ENCODE measurements around the gene TFF3. TPM values are rescaled to one million over a fixed set of nuclear protein-coding genes. Genes with fewer than 3 reads are reported as not detected.

The TFF3 gene
- polyA plus RNA-seq, 2 donors, result 2.3 to 8.6 TPM

- Histone ChIP-seq H3K27ac (ENCODE audit: low read depth in 2 of 2, low read length in 1 of 2) (no peak overlapping the region), H3K27me3 (ENCODE audit: control insufficient read depth in 1 of 2, insufficient read depth in 2 of 2, low read length in 2 of 2) (no peaks in the 10 kb centered on the region), H3K36me3 (ENCODE audit: control insufficient read depth in 2 of 2, insufficient read depth in 2 of 2, low read length in 1 of 2) (no peaks in the 10 kb centered on the region), H3K4me1 (ENCODE audit: control insufficient read depth in 2 of 2, insufficient read depth in 2 of 2, low read length in 1 of 2) (no peaks in the 10 kb centered on the region), H3K4me3 (ENCODE audit: low read depth in 1 of 2, low read length in 2 of 2) (no peak overlapping the region), H3K9me3 (ENCODE audit: control insufficient read depth in 2 of 2, insufficient read depth in 1 of 2, low read depth in 1 of 2, low read length in 1 of 2) (peaks cover 0 to 2% of the 10 kb centered on the region in 2 donors)
- WGBS, 2 donors, result 90% methylated on average over 30 of the region's 30 CpGs
Observed at GRCh38 chr21:42347601-42348327, 32.6 kb upstream of the TFF3 start.

DNA sequence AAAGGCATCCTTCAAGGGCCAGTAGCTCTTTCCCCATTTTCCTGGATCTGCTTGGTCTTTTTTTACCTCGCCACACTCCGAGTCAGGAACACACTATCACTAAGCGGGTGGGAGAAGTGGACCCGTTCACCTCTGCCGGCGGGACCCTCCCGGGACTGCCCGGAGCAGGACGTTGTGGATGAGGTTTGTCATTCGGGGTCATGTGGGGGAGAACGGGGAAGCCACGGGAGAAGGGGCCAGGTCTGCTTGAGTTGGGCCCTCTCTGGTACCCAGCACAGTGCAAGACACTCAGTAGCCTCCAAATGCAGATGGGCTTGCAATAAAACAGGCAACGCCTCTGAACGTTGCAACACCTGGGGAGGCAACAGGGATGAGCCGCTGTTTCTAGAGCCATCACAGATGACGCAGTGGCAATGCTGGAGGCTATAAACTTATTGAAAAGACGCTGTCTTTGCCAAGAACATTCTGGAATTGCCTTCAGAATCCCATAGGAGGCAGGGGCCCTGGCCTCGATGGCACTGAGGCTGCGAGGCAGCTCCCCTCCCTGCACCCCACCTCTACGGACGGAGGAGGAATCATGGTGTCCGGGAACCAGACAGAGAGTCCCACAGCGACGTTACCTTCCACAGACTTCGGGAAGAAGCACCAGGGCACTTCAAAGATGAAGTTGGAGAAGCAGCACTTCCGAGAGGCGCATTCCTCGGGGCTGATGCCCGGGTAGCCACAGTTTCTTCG is 31.8 kb upstream of the TFF3 start:
- 88 to 92% methylated on average over 30 of the region's 30 CpGs for WGBS, 2 donors
- no peaks in the 10 kb centered on the region for H3K27me3 ChIP-seq (ENCODE audit: control insufficient read depth in 1 of 2, insufficient read depth in 2 of 2, low read length in 2 of 2)
- H3K36me3 ChIP-seq (ENCODE audit: control insufficient read depth in 2 of 2, insufficient read depth in 2 of 2, low read length in 1 of 2), result no peaks in the 10 kb centered on the region
- H3K4me3 ChIP-seq (ENCODE audit: low read depth in 1 of 2, low read length in 2 of 2), result no peak overlapping the region
- H3K4me1 ChIP-seq (ENCODE audit: control insufficient read depth in 2 of 2, insufficient read depth in 2 of 2, low read length in 1 of 2), result no peaks in the 10 kb centered on the region
- no peaks in the 10 kb centered on the region for H3K9me3 ChIP-seq (ENCODE audit: control insufficient read depth in 2 of 2, insufficient read depth in 1 of 2, low read depth in 1 of 2, low read length in 1 of 2)
- no peak overlapping the region for H3K27ac ChIP-seq (ENCODE audit: low read depth in 2 of 2, low read length in 1 of 2)

GRCh38 chr21:42346441-42346840 is 31.2 kb upstream of the TFF3 start:
- Histone ChIP-seq H3K27ac (ENCODE audit: low read depth in 2 of 2, low read length in 1 of 2) (no peak overlapping the region), H3K4me1 (ENCODE audit: control insufficient read depth in 2 of 2, insufficient read depth in 2 of 2, low read length in 1 of 2) (no peaks in the 10 kb centered on the region), H3K9me3 (ENCODE audit: control insufficient read depth in 2 of 2, insufficient read depth in 1 of 2, low read depth in 1 of 2, low read length in 1 of 2) (no peaks in the 10 kb centered on the region), H3K4me3 (ENCODE audit: low read depth in 1 of 2, low read length in 2 of 2) (no peak overlapping the region), H3K27me3 (ENCODE audit: control insufficient read depth in 1 of 2, insufficient read depth in 2 of 2, low read length in 2 of 2) (no peaks in the 10 kb centered on the region), H3K36me3 (ENCODE audit: control insufficient read depth in 2 of 2, insufficient read depth in 2 of 2, low read length in 1 of 2) (no peaks in the 10 kb centered on the region)
- 92 to 94% methylated on average over 9 of the region's 9 CpGs for WGBS, 2 donors

- no peaks in the 10 kb centered on the region for H3K9me3 ChIP-seq (ENCODE audit: control insufficient read depth in 2 of 2, insufficient read depth in 1 of 2, low read depth in 1 of 2, low read length in 1 of 2)
- H3K36me3 ChIP-seq (ENCODE audit: control insufficient read depth in 2 of 2, insufficient read depth in 2 of 2, low read length in 1 of 2), result no peaks in the 10 kb centered on the region
- no peaks in the 10 kb centered on the region for H3K4me1 ChIP-seq (ENCODE audit: control insufficient read depth in 2 of 2, insufficient read depth in 2 of 2, low read length in 1 of 2)
- no peak overlapping the region for H3K27ac ChIP-seq (ENCODE audit: low read depth in 2 of 2, low read length in 1 of 2)
- H3K27me3 ChIP-seq (ENCODE audit: control insufficient read depth in 1 of 2, insufficient read depth in 2 of 2, low read length in 2 of 2), result no peaks in the 10 kb centered on the region
- 80 to 82% methylated on average over 4 of the region's 4 CpGs for WGBS, 2 donors
- H3K4me3 ChIP-seq (ENCODE audit: low read depth in 1 of 2, low read length in 2 of 2), result no peak overlapping the region
Observed at GRCh38 chr21:42344631-42345030, 29.4 kb upstream of the TFF3 start.

GRCh38 chr21:42343963-42344510 is 28.8 kb upstream of the TFF3 start:
- H3K9me3 ChIP-seq (ENCODE audit: control insufficient read depth in 2 of 2, insufficient read depth in 1 of 2, low read depth in 1 of 2, low read length in 1 of 2), result no peaks in the 10 kb centered on the region
- no peak overlapping the region for H3K4me3 ChIP-seq (ENCODE audit: low read depth in 1 of 2, low read length in 2 of 2)
- no peak overlapping the region for H3K27ac ChIP-seq (ENCODE audit: low read depth in 2 of 2, low read length in 1 of 2)
- 83 to 90% methylated on average over 11 of the region's 11 CpGs for WGBS, 2 donors
- no peaks in the 10 kb centered on the region for H3K4me1 ChIP-seq (ENCODE audit: control insufficient read depth in 2 of 2, insufficient read depth in 2 of 2, low read length in 1 of 2)
- no peaks in the 10 kb centered on the region for H3K36me3 ChIP-seq (ENCODE audit: control insufficient read depth in 2 of 2, insufficient read depth in 2 of 2, low read length in 1 of 2)
- no peaks in the 10 kb centered on the region for H3K27me3 ChIP-seq (ENCODE audit: control insufficient read depth in 1 of 2, insufficient read depth in 2 of 2, low read length in 2 of 2)

DNA sequence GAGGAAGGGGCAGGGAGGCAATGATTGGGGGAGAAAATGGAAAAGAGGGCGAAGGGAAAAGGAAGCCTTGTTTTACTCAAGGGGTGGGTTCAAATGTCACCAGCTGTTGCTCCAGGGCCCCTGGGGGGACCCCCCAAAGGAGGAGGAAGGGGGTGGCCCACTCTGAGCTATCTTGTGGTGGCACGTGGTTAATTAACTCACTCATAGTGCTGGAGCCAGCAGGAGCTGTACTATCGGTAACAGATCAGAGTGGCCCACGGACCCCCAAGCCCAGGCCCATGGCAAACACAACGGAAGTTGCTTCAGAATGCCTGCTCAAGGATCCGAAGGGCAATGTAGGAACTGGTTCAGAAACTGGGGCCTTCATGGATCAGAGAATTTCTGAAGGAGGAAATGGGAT is 28.3 kb upstream of the TFF3 start:
- no peaks in the 10 kb centered on the region for H3K36me3 ChIP-seq (ENCODE audit: control insufficient read depth in 2 of 2, insufficient read depth in 2 of 2, low read length in 1 of 2)
- no peaks in the 10 kb centered on the region for H3K27me3 ChIP-seq (ENCODE audit: control insufficient read depth in 1 of 2, insufficient read depth in 2 of 2, low read length in 2 of 2)
- H3K4me1 ChIP-seq (ENCODE audit: control insufficient read depth in 2 of 2, insufficient read depth in 2 of 2, low read length in 1 of 2), result peaks cover under 1 to 2% of the 10 kb centered on the region in 2 donors
- H3K9me3 ChIP-seq (ENCODE audit: control insufficient read depth in 2 of 2, insufficient read depth in 1 of 2, low read depth in 1 of 2, low read length in 1 of 2), result no peaks in the 10 kb centered on the region
- no peak overlapping the region for H3K4me3 ChIP-seq (ENCODE audit: low read depth in 1 of 2, low read length in 2 of 2)
- WGBS, 2 donors, result 90 to 93% methylated on average over 6 of the region's 6 CpGs
- H3K27ac ChIP-seq (ENCODE audit: low read depth in 2 of 2, low read length in 1 of 2), result no peak overlapping the region

DNA sequence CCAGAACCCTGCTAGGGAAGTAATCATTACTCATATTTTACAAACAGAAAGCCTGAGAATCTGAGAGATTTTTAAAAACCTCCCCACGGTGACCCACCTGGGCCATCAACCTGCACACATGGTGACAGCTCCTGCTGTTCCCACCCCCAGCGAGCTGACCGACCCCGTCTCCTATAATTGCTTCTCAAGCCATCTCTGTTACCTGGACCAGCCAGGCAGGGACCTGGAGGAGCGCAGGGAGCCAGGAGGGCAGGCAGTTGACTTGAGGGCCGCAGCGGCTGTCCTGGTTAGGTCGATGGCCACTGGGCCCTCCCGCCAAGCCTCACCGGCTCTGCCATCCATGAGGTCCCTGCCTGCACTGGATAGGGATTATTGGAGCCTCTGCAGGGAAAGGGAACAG is 27.9 kb upstream of the TFF3 start:
- Histone ChIP-seq H3K27me3 (ENCODE audit: control insufficient read depth in 1 of 2, insufficient read depth in 2 of 2, low read length in 2 of 2) (no peaks in the 10 kb centered on the region), H3K4me1 (ENCODE audit: control insufficient read depth in 2 of 2, insufficient read depth in 2 of 2, low read length in 1 of 2) (peaks cover 5 to 6% of the 10 kb centered on the region in 2 donors), H3K36me3 (ENCODE audit: control insufficient read depth in 2 of 2, insufficient read depth in 2 of 2, low read length in 1 of 2) (no peaks in the 10 kb centered on the region), H3K9me3 (ENCODE audit: control insufficient read depth in 2 of 2, insufficient read depth in 1 of 2, low read depth in 1 of 2, low read length in 1 of 2) (no peaks in the 10 kb centered on the region), H3K27ac (ENCODE audit: low read depth in 2 of 2, low read length in 1 of 2) (no peak overlapping the region), H3K4me3 (ENCODE audit: low read depth in 1 of 2, low read length in 2 of 2) (no peak overlapping the region)
- WGBS, 2 donors, result 78 to 83% methylated on average over 10 of the region's 10 CpGs

GRCh38 chr21:42341776-42342542 is 26.8 kb upstream of the TFF3 start:
- Histone ChIP-seq H3K36me3 (ENCODE audit: control insufficient read depth in 2 of 2, insufficient read depth in 2 of 2, low read length in 1 of 2) (no peaks in the 10 kb centered on the region), H3K27ac (ENCODE audit: low read depth in 2 of 2, low read length in 1 of 2) (no peak overlapping the region), H3K27me3 (ENCODE audit: control insufficient read depth in 1 of 2, insufficient read depth in 2 of 2, low read length in 2 of 2) (no peaks in the 10 kb centered on the region), H3K4me1 (ENCODE audit: control insufficient read depth in 2 of 2, insufficient read depth in 2 of 2, low read length in 1 of 2) (peaks cover 6 to 8% of the 10 kb centered on the region in 2 donors), H3K4me3 (ENCODE audit: low read depth in 1 of 2, low read length in 2 of 2) (no peak overlapping the region), H3K9me3 (ENCODE audit: control insufficient read depth in 2 of 2, insufficient read depth in 1 of 2, low read depth in 1 of 2, low read length in 1 of 2) (no peaks in the 10 kb centered on the region)
- WGBS, 2 donors, result 92 to 93% methylated on average over 15 of the region's 15 CpGs

DNA sequence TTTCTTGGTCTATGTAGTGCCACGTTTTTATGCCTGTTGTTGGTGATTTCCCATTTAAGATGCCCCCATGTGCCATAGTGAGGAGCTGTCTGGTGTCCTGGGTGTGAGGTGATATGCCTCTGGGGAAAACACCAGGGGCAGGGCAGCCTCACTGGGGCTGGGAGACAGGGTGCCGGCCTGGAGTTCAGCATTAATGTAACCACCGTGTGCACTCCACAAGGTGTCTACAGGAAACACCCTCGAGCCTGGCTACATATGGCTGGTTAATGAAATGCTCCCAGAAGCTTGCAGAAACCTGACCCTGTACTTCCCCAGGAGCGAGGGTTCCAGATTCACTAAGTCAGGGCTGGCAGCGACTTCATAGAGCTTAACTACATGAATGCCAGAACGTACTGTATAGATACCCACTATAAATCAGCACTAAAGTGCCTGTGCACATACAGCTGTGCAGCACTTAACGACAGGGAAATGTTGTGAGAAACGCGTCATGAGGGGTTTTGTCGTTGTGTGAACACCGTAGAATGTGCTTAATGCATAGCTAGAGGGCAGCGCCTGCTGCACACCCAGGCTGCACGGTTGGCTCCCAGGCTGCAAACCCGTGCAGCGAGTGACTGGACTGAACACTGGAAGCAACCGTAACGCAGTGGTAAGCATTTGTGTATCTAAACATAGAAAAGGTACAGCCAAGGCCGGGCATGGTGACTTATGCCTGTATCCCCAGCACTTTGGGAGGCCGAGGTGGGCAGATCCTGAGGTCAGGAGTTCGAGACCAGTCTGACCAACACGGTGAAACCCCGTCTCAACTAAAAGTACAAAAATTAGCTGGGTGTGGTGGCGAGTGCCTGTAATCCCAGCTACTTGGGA is 25.2 kb upstream of the TFF3 start:
- no peaks in the 10 kb centered on the region for H3K9me3 ChIP-seq (ENCODE audit: control insufficient read depth in 2 of 2, insufficient read depth in 1 of 2, low read depth in 1 of 2, low read length in 1 of 2)
- no peaks in the 10 kb centered on the region for H3K27me3 ChIP-seq (ENCODE audit: control insufficient read depth in 1 of 2, insufficient read depth in 2 of 2, low read length in 2 of 2)
- H3K27ac ChIP-seq (ENCODE audit: low read depth in 2 of 2, low read length in 1 of 2), result no peak overlapping the region
- peaks cover 6 to 8% of the 10 kb centered on the region in 2 donors for H3K4me1 ChIP-seq (ENCODE audit: control insufficient read depth in 2 of 2, insufficient read depth in 2 of 2, low read length in 1 of 2)
- WGBS, 2 donors, result 60 to 69% methylated on average over 24 of the region's 24 CpGs
- no peak overlapping the region for H3K4me3 ChIP-seq (ENCODE audit: low read depth in 1 of 2, low read length in 2 of 2)
- no peaks in the 10 kb centered on the region for H3K36me3 ChIP-seq (ENCODE audit: control insufficient read depth in 2 of 2, insufficient read depth in 2 of 2, low read length in 1 of 2)

Data from esophagus (tissue), 2 donors.